ENCODE results near the gene CDKAL1. TPM values are rescaled to one million over a fixed set of nuclear protein-coding genes. Genes with fewer than 3 reads are reported as not detected.

The CDKAL1 gene
- total and polyA plus RNA-seq, 2 donors from 2014 or later, result 4.6 to 20.2 TPM

DNA sequence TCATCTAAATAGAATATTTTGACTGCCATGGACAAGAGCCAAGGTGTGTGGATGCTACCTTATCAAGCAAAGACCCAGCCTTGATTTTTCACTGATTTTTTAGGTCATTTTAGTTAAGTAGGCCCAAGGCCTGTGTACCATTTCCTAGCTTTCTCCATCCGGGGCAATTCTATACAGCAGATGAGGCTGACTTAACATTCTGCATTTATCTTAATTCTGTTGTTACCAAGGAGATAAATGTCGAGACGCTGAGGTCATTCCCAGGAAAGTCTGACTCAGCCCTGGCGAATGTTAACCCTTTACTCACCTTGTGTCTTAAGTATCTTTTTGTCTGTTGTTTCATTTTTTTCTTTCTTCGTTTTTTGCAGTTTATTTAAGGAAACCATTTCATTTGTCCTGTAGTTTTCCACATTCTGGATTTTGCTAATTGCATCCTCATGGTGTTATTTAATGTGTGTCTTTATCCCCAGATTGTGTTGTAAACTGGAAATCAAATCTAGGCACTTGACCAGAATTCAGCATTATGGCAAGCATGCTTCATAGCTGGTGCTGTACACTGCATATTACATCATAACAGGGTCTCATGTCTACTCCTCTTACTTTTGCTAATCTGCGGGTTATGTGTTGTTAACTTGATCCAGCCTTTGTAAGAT lies 277.0 kb downstream of the CDKAL1 start:
- Histone ChIP-seq H3K9ac (ENCODE audit: low read length in 3 of 3) (no peak overlapping the region), H3K4me1 (ENCODE audit: control insufficient read depth in 2 of 3, insufficient read depth in 2 of 3, low read depth in 1 of 3, low read length in 3 of 3) (no peaks in the 10 kb centered on the region), H3K4me3 (ENCODE audit: low read length in 3 of 3) (no peak overlapping the region), H3K9me3 (ENCODE audit: control insufficient read depth in 2 of 3, insufficient read depth in 1 of 3, low read length in 3 of 3) (peaks cover 0 to 6% (median 0%) of the 10 kb centered on the region in 3 donors), H3K36me3 (ENCODE audit: control insufficient read depth in 2 of 3, insufficient read depth in 3 of 3, low read length in 3 of 3) (no peaks in the 10 kb centered on the region), H3K27me3 (ENCODE audit: control insufficient read depth, insufficient read depth, low read length) (no peaks in the 10 kb centered on the region), H3K27ac (ENCODE audit: low read depth in 2 of 2, low read length in 2 of 2) (no peak overlapping the region)
- DNase-seq (peak in 3 of 5 donors; percentile 38 to 67 (median 64)), FAIRE-seq (no peak)
- intact Hi-C loops (cut with DNase I), result no loop called here
- TF ChIP-seq, protein P1, sequence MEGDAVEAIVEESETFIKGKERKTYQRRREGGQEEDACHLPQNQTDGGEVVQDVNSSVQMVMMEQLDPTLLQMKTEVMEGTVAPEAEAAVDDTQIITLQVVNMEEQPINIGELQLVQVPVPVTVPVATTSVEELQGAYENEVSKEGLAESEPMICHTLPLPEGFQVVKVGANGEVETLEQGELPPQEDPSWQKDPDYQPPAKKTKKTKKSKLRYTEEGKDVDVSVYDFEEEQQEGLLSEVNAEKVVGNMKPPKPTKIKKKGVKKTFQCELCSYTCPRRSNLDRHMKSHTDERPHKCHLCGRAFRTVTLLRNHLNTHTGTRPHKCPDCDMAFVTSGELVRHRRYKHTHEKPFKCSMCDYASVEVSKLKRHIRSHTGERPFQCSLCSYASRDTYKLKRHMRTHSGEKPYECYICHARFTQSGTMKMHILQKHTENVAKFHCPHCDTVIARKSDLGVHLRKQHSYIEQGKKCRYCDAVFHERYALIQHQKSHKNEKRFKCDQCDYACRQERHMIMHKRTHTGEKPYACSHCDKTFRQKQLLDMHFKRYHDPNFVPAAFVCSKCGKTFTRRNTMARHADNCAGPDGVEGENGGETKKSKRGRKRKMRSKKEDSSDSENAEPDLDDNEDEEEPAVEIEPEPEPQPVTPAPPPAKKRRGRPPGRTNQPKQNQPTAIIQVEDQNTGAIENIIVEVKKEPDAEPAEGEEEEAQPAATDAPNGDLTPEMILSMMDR (IDR thresholded peaks at IDR 0.05; ENCODE audit: borderline replicate concordance, extremely low read depth, insufficient read depth), result no peak

DNA sequence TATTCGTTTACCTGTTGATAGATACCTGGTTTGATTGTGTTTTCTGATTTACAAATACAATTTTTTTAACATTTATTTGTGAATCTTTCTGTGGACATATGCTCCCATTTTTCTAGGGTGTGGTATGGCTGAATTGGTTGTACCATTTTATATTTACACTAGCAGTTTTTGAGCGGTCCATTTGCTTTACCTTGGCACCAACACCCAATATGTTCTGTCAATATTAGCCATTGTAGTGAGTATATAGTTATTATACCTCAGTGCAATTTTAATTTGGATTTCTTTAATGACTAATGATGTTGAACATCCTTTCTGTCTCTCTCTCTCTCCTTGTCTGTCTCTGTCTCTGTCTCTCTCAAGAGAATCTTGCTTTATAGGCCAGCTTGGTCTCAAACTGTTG lies 278.5 kb downstream of the CDKAL1 start:
- Histone ChIP-seq H3K9me3 (ENCODE audit: control insufficient read depth in 2 of 3, insufficient read depth in 1 of 3, low read length in 3 of 3) (no peaks in the 10 kb centered on the region), H3K4me3 (ENCODE audit: low read length in 3 of 3) (no peak overlapping the region), H3K27me3 (ENCODE audit: control insufficient read depth, insufficient read depth, low read length) (no peaks in the 10 kb centered on the region), H3K4me1 (ENCODE audit: control insufficient read depth in 2 of 3, insufficient read depth in 2 of 3, low read depth in 1 of 3, low read length in 3 of 3) (no peaks in the 10 kb centered on the region), H3K9ac (ENCODE audit: low read length in 3 of 3) (no peak overlapping the region), H3K27ac (ENCODE audit: low read depth in 2 of 2, low read length in 2 of 2) (no peak overlapping the region), H3K36me3 (ENCODE audit: control insufficient read depth in 2 of 3, insufficient read depth in 3 of 3, low read length in 3 of 3) (no peaks in the 10 kb centered on the region)
- intact Hi-C loops (cut with DNase I), result no loop called here
- DNase-seq (no peak), FAIRE-seq (no peak)
- TF ChIP-seq, protein P1 (IDR thresholded peaks at IDR 0.05; ENCODE audit: borderline replicate concordance, extremely low read depth, insufficient read depth), result no peak

DNA sequence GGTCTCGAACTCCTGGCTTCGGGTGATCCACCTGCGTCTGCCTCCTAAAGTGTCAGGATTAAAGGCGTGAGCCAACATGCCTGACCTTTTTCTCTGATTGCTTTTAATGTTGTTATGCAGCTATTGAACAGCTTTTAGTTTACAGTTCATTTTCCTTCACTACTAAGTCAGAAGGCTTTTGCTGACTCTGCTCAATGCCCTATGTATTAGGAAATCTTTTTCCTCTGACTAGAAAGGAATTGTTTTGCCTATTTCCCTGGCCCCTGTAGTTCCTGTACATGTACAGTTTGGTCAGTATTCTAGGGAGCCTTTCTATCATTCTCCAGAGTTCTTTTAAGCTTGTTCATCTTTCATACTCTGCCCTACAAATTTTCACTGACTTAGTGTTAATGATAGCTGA lies 280.2 kb downstream of the CDKAL1 start:
- TF ChIP-seq, protein P1 (IDR thresholded peaks at IDR 0.05; ENCODE audit: borderline replicate concordance, extremely low read depth, insufficient read depth), result no peak
- no peak overlapping the region for H3K4me3 ChIP-seq (ENCODE audit: low read length in 3 of 3)
- H3K36me3 ChIP-seq (ENCODE audit: control insufficient read depth in 2 of 3, insufficient read depth in 3 of 3, low read length in 3 of 3), result no peaks in the 10 kb centered on the region
- intact Hi-C loops (cut with DNase I), result no loop called here
- H3K4me1 ChIP-seq (ENCODE audit: control insufficient read depth in 2 of 3, insufficient read depth in 2 of 3, low read depth in 1 of 3, low read length in 3 of 3), result no peaks in the 10 kb centered on the region
- H3K9ac ChIP-seq (ENCODE audit: low read length in 3 of 3), result no peak overlapping the region
- H3K9me3 ChIP-seq (ENCODE audit: control insufficient read depth in 2 of 3, insufficient read depth in 1 of 3, low read length in 3 of 3), result no peaks in the 10 kb centered on the region
- no peaks in the 10 kb centered on the region for H3K27me3 ChIP-seq (ENCODE audit: control insufficient read depth, insufficient read depth, low read length)
- FAIRE-seq, result no peak
- no peak for DNase-seq
- H3K27ac ChIP-seq (ENCODE audit: low read depth in 2 of 2, low read length in 2 of 2), result no peak overlapping the region

DNA sequence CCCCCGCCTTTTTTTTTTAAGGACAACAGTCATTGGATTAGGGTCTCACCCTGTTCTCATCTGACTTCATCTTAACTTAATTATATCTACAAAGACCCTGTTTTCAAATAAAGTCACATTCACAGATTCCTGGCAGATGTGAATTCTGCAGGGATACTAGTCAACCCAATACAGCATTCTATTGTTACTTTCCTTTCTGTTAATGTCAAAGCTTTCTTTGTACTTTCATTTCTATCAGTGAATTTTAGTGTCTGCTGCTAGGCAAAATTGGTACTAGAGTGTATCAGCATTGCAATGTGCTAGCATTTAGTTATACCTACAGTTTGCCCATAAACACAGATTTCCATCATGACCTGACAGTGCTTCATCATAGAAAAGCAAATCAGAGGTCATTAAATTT lies 281.9 kb downstream of the CDKAL1 start:
- no peak overlapping the region for H3K27ac ChIP-seq (ENCODE audit: low read depth in 2 of 2, low read length in 2 of 2)
- TF ChIP-seq, protein P1 (IDR thresholded peaks at IDR 0.05; ENCODE audit: borderline replicate concordance, extremely low read depth, insufficient read depth), result no peak
- H3K4me1 ChIP-seq (ENCODE audit: control insufficient read depth in 2 of 3, insufficient read depth in 2 of 3, low read depth in 1 of 3, low read length in 3 of 3), result no peaks in the 10 kb centered on the region
- FAIRE-seq (no peak), DNase-seq (no peak)
- no peaks in the 10 kb centered on the region for H3K36me3 ChIP-seq (ENCODE audit: control insufficient read depth in 2 of 3, insufficient read depth in 3 of 3, low read length in 3 of 3)
- no peak overlapping the region for H3K9ac ChIP-seq (ENCODE audit: low read length in 3 of 3)
- H3K4me3 ChIP-seq (ENCODE audit: low read length in 3 of 3), result no peak overlapping the region
- no peaks in the 10 kb centered on the region for H3K27me3 ChIP-seq (ENCODE audit: control insufficient read depth, insufficient read depth, low read length)
- no peaks in the 10 kb centered on the region for H3K9me3 ChIP-seq (ENCODE audit: control insufficient read depth in 2 of 3, insufficient read depth in 1 of 3, low read length in 3 of 3)
- intact Hi-C loops (cut with DNase I), result no loop called here

All from kidney (tissue), 14 donors.